Astrocyte of the spinal cord (primary cell): ENCODE data around the gene HS3ST3A1.
A peak's percentile ranks its signal among the peaks of the same experiment; 100 is the strongest.

Experiments used
- DNase-seq: peaks from one replicate; pipeline ENCODE4 v3.0.0; 2011; ENCODE audit warnings: low read depth, low spot score
- H3K4me3 ChIP-seq: 2 replicates; pipeline ENCODE4 v1.5.1; 2011; ENCODE audit warnings: low read depth, mild to moderate bottlenecking, low read length, moderate library complexity
- in situ Hi-C: cut with HindIII; loops from 2 replicates; pipeline ENCODE4 v1.10.0; 2017; ENCODE audit warnings: low sequenced_read_pairs
- TF ChIP-seq, protein P1 (sequence below): IDR thresholded peaks from 2 replicates; pipeline ENCODE4 v1.5.1; 2012; ENCODE audit warnings: low read depth, mild to moderate bottlenecking, low read length, inconsistent platforms

Gene HS3ST3A1

DNA sequence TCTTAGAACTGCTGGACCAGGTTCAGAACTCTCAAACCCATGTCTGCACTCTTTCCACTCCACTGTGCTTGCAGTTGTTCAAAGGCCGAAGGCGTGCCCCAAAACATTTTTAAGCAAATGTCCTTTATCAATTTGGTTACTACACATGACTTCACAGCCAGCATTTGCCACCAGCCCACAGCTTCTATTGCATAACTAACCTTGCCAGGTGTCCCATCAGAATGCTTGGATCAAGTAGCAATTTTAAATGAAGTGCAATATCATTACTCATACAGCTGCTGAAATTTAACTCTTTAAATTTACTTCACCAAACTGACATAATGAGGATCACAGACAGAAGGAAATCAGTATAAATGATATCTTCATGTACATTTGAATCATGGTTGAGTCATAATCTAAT, 29.8 kb upstream of the HS3ST3A1 start:
- in situ Hi-C loops, result no loop called here
- H3K4me3 ChIP-seq, result no peak overlapping the region
- DNase-seq, result no peak
- TF ChIP-seq, protein P1, sequence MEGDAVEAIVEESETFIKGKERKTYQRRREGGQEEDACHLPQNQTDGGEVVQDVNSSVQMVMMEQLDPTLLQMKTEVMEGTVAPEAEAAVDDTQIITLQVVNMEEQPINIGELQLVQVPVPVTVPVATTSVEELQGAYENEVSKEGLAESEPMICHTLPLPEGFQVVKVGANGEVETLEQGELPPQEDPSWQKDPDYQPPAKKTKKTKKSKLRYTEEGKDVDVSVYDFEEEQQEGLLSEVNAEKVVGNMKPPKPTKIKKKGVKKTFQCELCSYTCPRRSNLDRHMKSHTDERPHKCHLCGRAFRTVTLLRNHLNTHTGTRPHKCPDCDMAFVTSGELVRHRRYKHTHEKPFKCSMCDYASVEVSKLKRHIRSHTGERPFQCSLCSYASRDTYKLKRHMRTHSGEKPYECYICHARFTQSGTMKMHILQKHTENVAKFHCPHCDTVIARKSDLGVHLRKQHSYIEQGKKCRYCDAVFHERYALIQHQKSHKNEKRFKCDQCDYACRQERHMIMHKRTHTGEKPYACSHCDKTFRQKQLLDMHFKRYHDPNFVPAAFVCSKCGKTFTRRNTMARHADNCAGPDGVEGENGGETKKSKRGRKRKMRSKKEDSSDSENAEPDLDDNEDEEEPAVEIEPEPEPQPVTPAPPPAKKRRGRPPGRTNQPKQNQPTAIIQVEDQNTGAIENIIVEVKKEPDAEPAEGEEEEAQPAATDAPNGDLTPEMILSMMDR, result no peak

DNA sequence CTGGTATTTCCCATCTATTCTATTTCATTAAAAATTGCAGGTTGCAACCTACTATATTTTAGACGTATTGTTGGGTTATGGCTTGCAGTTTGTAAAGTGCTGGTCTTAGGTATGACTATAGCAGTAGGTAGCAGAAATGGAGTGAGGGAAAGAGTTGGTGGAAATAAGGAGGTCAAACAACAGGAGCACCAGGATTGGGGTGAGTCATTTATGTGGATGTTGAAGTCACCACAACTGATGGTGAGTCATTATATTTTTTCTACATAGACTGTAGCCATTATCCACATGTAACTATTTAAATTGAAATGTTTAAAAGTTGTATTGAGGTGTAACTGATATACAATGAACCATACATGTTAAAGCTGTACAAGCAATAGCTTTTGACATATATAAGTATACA, 25.0 kb upstream of the HS3ST3A1 start:
- no peak overlapping the region for H3K4me3 ChIP-seq
- TF ChIP-seq, protein P1, result no peak
- DNase-seq, result peak; percentile 88
- in situ Hi-C loops, result no loop called here

DNA sequence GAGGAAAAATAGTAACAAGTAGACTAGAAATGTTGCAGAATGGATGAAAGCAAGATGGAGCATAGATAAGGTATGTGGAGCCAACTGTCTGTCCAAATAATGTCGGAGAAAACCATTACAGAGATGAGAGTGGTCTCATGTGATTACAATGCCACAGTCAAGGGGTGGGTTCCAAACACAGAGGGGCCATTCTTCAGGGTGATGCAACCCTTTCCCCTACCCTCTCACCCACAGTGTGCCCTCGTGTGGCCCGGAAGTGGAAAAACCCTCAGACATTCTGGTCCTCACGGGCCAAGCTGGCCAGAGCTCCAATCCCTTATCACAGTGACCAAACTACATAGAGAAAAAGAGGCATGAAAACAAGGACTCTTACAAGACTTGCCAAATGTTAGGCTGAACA, 17.7 kb upstream of the HS3ST3A1 start:
- in situ Hi-C loops, result no loop called here
- TF ChIP-seq, protein P1, result no peak
- no peak overlapping the region for H3K4me3 ChIP-seq
- DNase-seq, result no peak

DNA sequence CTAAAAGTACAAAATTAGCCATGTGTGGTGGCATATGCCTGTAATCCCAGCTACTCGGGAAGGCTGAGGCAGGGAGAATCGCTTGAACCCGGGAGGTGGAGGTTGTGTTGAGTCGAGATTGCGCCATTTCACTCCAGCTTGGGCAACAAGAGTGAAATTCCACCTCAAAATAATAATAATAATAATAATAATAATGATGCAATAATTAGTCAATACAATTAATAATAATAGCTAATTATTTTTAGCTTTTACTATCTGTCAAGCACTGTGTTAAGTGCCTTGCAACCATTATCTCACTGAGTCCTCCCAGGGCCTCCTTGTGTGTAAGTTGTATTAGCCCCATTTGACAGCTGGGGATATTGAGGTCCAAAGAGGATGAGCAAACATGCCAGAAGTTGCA, 14.3 kb upstream of the HS3ST3A1 start:
- TF ChIP-seq, protein P1, result no peak
- DNase-seq, result no peak
- in situ Hi-C loops, result no loop called here
- H3K4me3 ChIP-seq, result no peak overlapping the region

DNA sequence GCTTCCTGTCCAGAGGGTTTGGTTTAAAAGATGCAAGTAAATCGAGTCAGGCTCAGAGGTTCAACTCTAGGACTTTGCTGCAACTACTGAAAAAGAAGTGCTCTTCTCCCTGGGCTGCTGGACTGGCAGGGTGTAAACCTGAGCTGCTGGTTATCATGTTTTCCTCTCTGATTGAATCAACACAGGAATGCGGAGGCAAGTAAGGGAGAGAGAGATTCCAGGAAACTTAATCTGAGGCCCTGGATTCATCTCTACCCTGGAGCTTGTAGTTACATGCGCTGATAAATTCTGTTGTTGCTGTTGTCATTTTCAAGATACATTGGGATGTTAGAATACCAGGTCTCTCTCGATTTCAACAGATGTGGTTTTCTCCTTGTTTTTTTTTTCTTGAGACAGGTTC, 8.2 kb upstream of the HS3ST3A1 start:
- no peak for DNase-seq
- TF ChIP-seq, protein P1, result no peak
- in situ Hi-C loops, result no loop called here
- H3K4me3 ChIP-seq, result no peak overlapping the region

DNA sequence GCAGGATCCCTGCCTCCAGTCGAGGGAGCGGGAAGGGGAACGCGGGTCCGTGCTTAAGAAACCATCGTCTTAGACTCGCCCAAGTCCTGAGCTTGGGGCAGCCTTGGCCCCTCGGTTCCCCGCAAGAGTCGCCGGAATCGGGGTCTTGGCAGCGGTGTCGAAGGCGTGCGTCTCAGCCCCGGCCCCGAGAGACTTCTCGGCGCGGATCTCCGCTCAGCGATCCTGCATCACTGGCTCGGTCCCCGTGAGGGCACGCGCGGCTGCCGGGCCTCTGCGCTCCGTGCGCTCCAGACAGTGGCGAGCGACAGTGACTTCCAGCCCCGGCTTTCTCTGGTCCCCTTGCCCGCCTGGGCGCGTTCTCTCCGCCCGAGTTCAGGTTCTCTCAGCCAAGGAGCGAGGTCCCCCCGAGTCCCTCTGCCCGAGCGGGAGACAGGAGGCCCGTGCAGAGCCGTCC, 380 bp downstream of the HS3ST3A1 start:
- TF ChIP-seq, protein P1, result no peak
- DNase-seq, result peak; percentile 19
- in situ Hi-C loops, result no loop called here
- peak overlapping the region; percentile 86 for H3K4me3 ChIP-seq
